GM23338 (cell line): Measurements from ENCODE around the gene CUL7. TPM values are rescaled to one million over a fixed set of nuclear protein-coding genes. Genes with fewer than 3 reads are reported as not detected.

Experiments used
- ATAC-seq: fragments of 200-7000 bp; cut with Tn5 transposase; 3 replicates; pipeline ENCODE4 v1.9.1; 2020
- DNase-seq: peaks from one replicate; pipeline ENCODE4 v3.0.0-alpha.2; 2015; ENCODE audit warnings: low spot score
- H2AFZ ChIP-seq: fragments of 200-600 bp; sonication (generic); 2 replicates; pipeline ENCODE4 v1.8.0; 2016; ENCODE audit warnings: antibody characterized with exemption, mild to moderate bottlenecking, moderate library complexity
- H3F3A ChIP-seq: fragments of 200-600 bp; sonication (generic); replicated peaks from 2 replicates; pipeline ENCODE4 v1.8.0; 2017; ENCODE audit warnings: antibody characterized with exemption, mixed run types, low read depth
- H3K27ac ChIP-seq: fragments of 200-600 bp; sonication (generic); 2 replicates; pipeline ENCODE4 v1.6.1; 2016; ENCODE audit warnings: low read depth
- H3K27me3 ChIP-seq: fragments of 200-600 bp; sonication (generic); 2 replicates; pipeline ENCODE4 v1.8.0; 2016; ENCODE audit warnings: mild to moderate bottlenecking, mixed run types, moderate library complexity; ENCODE audit not compliant: insufficient read depth
- H3K36me3 ChIP-seq: fragments of 200-600 bp; sonication (generic); 2 replicates; pipeline ENCODE4 v1.8.0; 2016; ENCODE audit warnings: mild to moderate bottlenecking; ENCODE audit not compliant: insufficient read depth
- H3K4me1 ChIP-seq: fragments of 200-600 bp; sonication (generic); 2 replicates; pipeline ENCODE4 v1.8.0; 2016; ENCODE audit warnings: mild to moderate bottlenecking, moderate library complexity; ENCODE audit not compliant: insufficient read depth
- H3K4me2 ChIP-seq: fragments of 200-600 bp; sonication (generic); 2 replicates; pipeline ENCODE4 v1.7.1; 2017; ENCODE audit warnings: mixed run types
- H3K4me3 ChIP-seq: fragments of 200-600 bp; sonication (generic); 2 replicates; pipeline ENCODE4 v1.6.1; 2016; ENCODE audit warnings: mixed run types
- H3K79me2 ChIP-seq: fragments of 200-600 bp; sonication (generic); replicated peaks from 2 replicates; pipeline ENCODE4 v1.8.0; 2017; ENCODE audit warnings: mild to moderate bottlenecking; ENCODE audit not compliant: insufficient read depth
- H3K9me2 ChIP-seq: fragments of 200-600 bp; sonication (generic); 2 replicates; pipeline ENCODE4 v1.8.0; 2017; ENCODE audit not compliant: insufficient read depth
- H4K20me1 ChIP-seq: fragments of 200-600 bp; sonication (generic); replicated peaks from 2 replicates; pipeline ENCODE4 v1.8.0; 2017; ENCODE audit warnings: mild to moderate bottlenecking; ENCODE audit not compliant: insufficient read depth
- H3K27ac Mint-ChIP-seq: 2 replicates; pipeline ENCODE4 v1.8.0; 2020; ENCODE audit warnings: inconsistent platforms, mild to moderate bottlenecking, moderate library complexity, mixed read lengths
- H3K27me3 Mint-ChIP-seq: 3 replicates; pipeline ENCODE4 v1.8.0; 2022; ENCODE audit warnings: low read depth, mild to moderate bottlenecking, moderate library complexity, mixed read lengths, inconsistent platforms; ENCODE audit not compliant: insufficient read depth, poor library complexity
- H3K36me3 Mint-ChIP-seq: 3 replicates; pipeline ENCODE4 v1.8.0; 2021; ENCODE audit warnings: low read depth, mild to moderate bottlenecking, inconsistent platforms, moderate library complexity, mixed read lengths
- H3K4me1 Mint-ChIP-seq: 3 replicates; pipeline ENCODE4 v1.8.0; 2020; ENCODE audit warnings: mild to moderate bottlenecking, inconsistent platforms, mixed read lengths
- H3K4me3 Mint-ChIP-seq: 3 replicates; pipeline ENCODE4 v1.8.0; 2021; ENCODE audit warnings: moderate library complexity, mild to moderate bottlenecking, inconsistent platforms, mixed read lengths
- H3K9me3 Mint-ChIP-seq: 3 replicates; pipeline ENCODE4 v1.8.0; 2020; ENCODE audit warnings: moderate library complexity, mild to moderate bottlenecking, inconsistent platforms, mixed read lengths
- CREB1 ChIP-seq: fragments of 250-450 bp; sonication (Bioruptor Pico); IDR thresholded peaks from 2 replicates; pipeline ENCODE4 v1.5.0; 2020; ENCODE audit warnings: low read depth, mild to moderate bottlenecking, moderate library complexity
- EZH2phosphoT487 ChIP-seq: fragments of 200-600 bp; sonication (generic); IDR thresholded peaks from one replicate; pipeline ENCODE4 v1.8.1; 2018; ENCODE audit warnings: antibody characterized with exemption; ENCODE audit not compliant: unreplicated experiment
- JUNB ChIP-seq: IDR thresholded peaks from one replicate; pipeline ENCODE4 v1.6.1; 2016; ENCODE audit warnings: antibody characterized with exemption; ENCODE audit not compliant: unreplicated experiment
- NANOG ChIP-seq: IDR thresholded peaks from 2 replicates; pipeline ENCODE4 v1.6.1; 2016; ENCODE audit warnings: antibody characterized with exemption, borderline replicate concordance
- POLR2AphosphoS5 ChIP-seq: IDR thresholded peaks from 2 replicates; pipeline ENCODE4 v1.6.1; 2016; ENCODE audit warnings: antibody characterized with exemption, low read depth
- STAT1 ChIP-seq: IDR thresholded peaks from one replicate; pipeline ENCODE4 v1.6.1; 2016; ENCODE audit warnings: antibody characterized with exemption; ENCODE audit not compliant: unreplicated experiment
- ZNF114 ChIP-seq: fragments of 250-450 bp; sonication (Bioruptor Pico); IDR thresholded peaks from 2 replicates; pipeline ENCODE4 v1.5.0; 2020; ENCODE audit warnings: mild to moderate bottlenecking, moderate library complexity
- polyA plus RNA-seq: library from polyadenylated mRNA; unstranded; fragments of >200 nt; fragmentation: Nextera tagmentation; extraction: Ambion mirVana; gene quantifications from 2 replicates; pipeline ENCODE4 v1.2.1, GENCODE V29; 2016
- total RNA-seq: library from RNA; depleted of rRNA; stranded (reverse); fragments of >200 nt; shearing (Covaris generic); gene quantifications from 2 replicates; pipeline ENCODE4 v1.2.3, GENCODE V29; 2014
- TF ChIP-seq, protein P1 (sequence below): IDR thresholded peaks from one replicate; pipeline ENCODE4 v1.6.1; 2018; ENCODE audit warnings: antibody characterized with exemption; ENCODE audit not compliant: unreplicated experiment
- TF ChIP-seq, protein P2 (sequence below), 2 experiments: fragments of 200-600 bp in 1 of 2; sonication (generic) in 1 of 2; conservative IDR thresholded peaks; 2 replicates each; pipeline versions ENCODE4 v1.5.1 to v1.6.1; 2016 to 2017; ENCODE audit warnings: antibody characterized with exemption in 2 of 2, low read depth in 2 of 2, mild to moderate bottlenecking in 2 of 2, moderate library complexity in 1 of 2

The CUL7 gene
- total and polyA plus RNA-seq, 2 experiments from 2014 or later, result 3.4 to 13.2 TPM

DNA sequence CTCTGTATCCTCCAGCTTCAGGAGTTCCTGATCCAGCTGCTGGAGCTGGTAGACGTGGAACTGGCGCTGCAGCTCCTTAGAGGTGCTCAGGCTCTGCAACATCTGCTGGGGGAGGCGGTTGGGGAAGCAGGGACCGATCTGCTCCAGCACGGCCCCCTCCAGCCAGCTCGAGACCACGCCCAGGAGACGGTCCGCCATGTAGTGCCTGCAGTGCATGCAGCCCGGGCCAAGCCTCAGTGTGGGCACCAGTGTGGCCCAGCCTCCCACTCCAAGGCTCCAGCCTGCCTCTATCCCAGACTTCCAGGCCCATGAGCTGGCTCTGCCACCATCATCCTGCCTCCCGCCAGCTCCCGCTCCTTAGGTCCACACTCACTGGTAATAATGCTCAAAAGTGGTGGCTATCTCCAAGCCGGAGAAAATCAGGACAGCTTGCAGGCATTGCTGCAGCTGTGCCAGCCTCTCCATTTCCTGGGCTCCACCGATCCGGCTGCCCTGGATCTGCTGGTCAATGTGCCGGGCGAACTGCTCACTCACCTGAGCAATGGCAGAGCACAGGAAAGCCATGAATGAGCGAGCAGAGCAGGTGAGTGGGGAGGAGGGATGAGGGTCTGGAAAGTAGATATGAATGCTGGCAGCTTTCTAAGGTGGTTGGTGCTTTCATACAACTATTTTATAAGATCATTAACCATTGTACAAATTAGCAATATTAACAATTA, 13.0 kb downstream of the CUL7 start:
- Histone ChIP-seq H3K27me3 (no peaks in the 10 kb centered on the region), H3K9me2 (no peaks in the 10 kb centered on the region), H3K4me2 (no peak overlapping the region), H3K4me1 (no peaks in the 10 kb centered on the region), H3K36me3 (no peaks in the 10 kb centered on the region), H3K4me3 (no peak overlapping the region), H4K20me1 (no peaks in the 10 kb centered on the region), H2AFZ (no peak overlapping the region), H3K79me2 (no peaks in the 10 kb centered on the region), H3F3A (no peaks in the 10 kb centered on the region), H3K27ac (no peak overlapping the region)
- DNase-seq, result no peak
- Mint-ChIP-seq H3K9me3 (no peaks in the 10 kb centered on the region), H3K4me1 (no peaks in the 10 kb centered on the region), H3K4me3 (no peak overlapping the region), H3K27me3 (peaks cover 8% of the 10 kb centered on the region), H3K27ac (no peak overlapping the region), H3K36me3 (peaks cover 46% of the 10 kb centered on the region)
- ATAC-seq, result no peak
- TF ChIP-seq NANOG (no peak), EZH2phosphoT487 (no peak), CREB1 (CRISPR knock-in tag) (no peak), JUNB (no peak), POLR2AphosphoS5 (no peak)
- TF ChIP-seq, protein P1, sequence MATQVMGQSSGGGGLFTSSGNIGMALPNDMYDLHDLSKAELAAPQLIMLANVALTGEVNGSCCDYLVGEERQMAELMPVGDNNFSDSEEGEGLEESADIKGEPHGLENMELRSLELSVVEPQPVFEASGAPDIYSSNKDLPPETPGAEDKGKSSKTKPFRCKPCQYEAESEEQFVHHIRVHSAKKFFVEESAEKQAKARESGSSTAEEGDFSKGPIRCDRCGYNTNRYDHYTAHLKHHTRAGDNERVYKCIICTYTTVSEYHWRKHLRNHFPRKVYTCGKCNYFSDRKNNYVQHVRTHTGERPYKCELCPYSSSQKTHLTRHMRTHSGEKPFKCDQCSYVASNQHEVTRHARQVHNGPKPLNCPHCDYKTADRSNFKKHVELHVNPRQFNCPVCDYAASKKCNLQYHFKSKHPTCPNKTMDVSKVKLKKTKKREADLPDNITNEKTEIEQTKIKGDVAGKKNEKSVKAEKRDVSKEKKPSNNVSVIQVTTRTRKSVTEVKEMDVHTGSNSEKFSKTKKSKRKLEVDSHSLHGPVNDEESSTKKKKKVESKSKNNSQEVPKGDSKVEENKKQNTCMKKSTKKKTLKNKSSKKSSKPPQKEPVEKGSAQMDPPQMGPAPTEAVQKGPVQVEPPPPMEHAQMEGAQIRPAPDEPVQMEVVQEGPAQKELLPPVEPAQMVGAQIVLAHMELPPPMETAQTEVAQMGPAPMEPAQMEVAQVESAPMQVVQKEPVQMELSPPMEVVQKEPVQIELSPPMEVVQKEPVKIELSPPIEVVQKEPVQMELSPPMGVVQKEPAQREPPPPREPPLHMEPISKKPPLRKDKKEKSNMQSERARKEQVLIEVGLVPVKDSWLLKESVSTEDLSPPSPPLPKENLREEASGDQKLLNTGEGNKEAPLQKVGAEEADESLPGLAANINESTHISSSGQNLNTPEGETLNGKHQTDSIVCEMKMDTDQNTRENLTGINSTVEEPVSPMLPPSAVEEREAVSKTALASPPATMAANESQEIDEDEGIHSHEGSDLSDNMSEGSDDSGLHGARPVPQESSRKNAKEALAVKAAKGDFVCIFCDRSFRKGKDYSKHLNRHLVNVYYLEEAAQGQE, result no peak

DNA sequence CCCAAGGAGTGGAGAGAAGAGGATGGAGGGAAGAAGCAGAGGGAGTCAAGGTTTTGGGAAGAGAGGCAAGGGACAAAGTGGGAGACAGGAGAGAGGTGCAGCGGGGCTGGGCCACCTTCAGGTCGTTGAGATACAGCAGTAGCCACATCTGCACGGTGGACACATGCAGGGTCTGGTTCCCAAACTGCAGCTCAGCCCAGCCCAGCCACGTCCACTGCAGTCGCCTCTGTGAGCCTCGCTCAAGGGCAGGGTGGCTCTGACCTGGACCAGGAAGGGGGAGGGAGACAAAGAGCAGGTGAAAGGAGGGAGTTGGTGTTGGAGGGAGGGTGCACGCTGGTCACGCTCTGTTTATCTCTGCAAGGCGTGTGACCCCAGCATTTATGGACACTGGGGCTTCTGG, 14.9 kb downstream of the CUL7 start:
- H3K4me1 ChIP-seq, result no peaks in the 10 kb centered on the region
- Mint-ChIP-seq H3K4me3 (no peak overlapping the region), H3K9me3 (no peaks in the 10 kb centered on the region), H3K27ac (no peak overlapping the region), H3K27me3 (peaks cover 6% of the 10 kb centered on the region), H3K36me3 (peaks cover 51% of the 10 kb centered on the region), H3K4me1 (no peaks in the 10 kb centered on the region)
- ATAC-seq (no peak), DNase-seq (no peak)
- H3F3A ChIP-seq, result 0 out of 2 replicates have a peak, but pooled peaks cover 5% of the 10 kb centered on the region
- H2AFZ ChIP-seq, result no peak overlapping the region
- H3K4me2 ChIP-seq, result no peak overlapping the region
- no peak overlapping the region for H3K27ac ChIP-seq
- H3K4me3 ChIP-seq, result no peak overlapping the region
- H4K20me1 ChIP-seq, result peaks cover 4% of the 10 kb centered on the region; the same call in 1 of the 2 replicates
- TF ChIP-seq, protein P2, sequence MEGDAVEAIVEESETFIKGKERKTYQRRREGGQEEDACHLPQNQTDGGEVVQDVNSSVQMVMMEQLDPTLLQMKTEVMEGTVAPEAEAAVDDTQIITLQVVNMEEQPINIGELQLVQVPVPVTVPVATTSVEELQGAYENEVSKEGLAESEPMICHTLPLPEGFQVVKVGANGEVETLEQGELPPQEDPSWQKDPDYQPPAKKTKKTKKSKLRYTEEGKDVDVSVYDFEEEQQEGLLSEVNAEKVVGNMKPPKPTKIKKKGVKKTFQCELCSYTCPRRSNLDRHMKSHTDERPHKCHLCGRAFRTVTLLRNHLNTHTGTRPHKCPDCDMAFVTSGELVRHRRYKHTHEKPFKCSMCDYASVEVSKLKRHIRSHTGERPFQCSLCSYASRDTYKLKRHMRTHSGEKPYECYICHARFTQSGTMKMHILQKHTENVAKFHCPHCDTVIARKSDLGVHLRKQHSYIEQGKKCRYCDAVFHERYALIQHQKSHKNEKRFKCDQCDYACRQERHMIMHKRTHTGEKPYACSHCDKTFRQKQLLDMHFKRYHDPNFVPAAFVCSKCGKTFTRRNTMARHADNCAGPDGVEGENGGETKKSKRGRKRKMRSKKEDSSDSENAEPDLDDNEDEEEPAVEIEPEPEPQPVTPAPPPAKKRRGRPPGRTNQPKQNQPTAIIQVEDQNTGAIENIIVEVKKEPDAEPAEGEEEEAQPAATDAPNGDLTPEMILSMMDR (conservative IDR thresholded peaks at IDR 0.05; ENCODE audit: low read depth in 2 of 2), result no peak
- no peak for TF ChIP-seq STAT1
- TF ChIP-seq CREB1 (CRISPR knock-in tag), result no peak
- TF ChIP-seq ZNF114 (CRISPR knock-in tag), result no peak
- TF ChIP-seq POLR2AphosphoS5, result no peak
- no peaks in the 10 kb centered on the region for H3K36me3 ChIP-seq
- no peaks in the 10 kb centered on the region for H3K27me3 ChIP-seq
- no peaks in the 10 kb centered on the region for H3K9me2 ChIP-seq
- H3K79me2 ChIP-seq, result no peaks in the 10 kb centered on the region
